NCI-H1417 treated with DMSO at 0.1 percent for 48 hours (cell line): ENCODE measurements around the gene RPN2.
"Not testable (repeated sequence)": the region's sequence is repeated elsewhere in the genome, so short reads cannot be mapped to it uniquely, and the experiment has no call there.

Experiments
- DNase-seq: peaks from one replicate; lab custom pipeline; 2025; lab: John Stamatoyannopoulos, UW

RPN2 gene

DNA sequence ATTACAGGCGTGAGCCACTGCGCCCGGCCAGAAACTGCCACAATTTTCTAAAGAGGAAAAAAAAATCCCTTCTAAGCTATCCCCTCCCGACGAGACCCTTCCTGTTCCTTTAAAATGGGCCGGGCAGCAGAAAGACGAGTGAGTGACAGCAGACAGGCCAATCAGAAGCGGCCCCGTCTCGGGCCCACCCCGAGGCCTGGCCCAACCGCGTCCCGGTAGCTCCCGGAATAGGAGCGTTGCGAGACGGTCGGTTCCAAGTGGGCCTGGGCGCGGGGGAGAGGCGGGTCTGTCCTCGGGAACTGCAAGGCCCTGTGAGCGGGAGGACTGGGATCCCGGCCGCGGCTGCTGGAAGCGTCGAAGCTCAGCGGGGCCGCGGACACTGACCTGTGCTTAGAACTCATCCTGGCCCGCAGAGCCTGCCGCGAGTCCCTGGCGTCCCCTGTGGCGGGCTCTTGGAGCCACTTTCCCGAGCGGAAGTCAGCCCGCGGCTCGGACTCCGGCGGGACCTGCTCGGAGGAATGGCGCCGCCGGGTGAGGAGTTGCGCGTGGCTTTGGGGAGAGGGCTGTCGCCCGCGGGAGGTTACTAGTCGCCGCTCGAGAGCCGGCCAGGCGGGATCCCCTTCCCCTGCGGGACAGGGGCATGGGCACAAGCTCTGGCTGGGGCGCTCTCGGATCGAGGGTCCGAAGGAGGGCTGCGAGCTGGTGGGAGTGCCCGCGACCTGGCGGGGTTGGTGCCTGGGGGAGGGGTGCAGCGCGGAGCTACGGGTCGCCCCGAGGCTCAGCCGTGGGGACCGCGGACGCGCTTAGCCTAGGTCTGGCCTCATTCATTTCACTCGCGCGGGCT lies at the start of gene RPN2, which contains the start of gene MROH8:
Gene RPN2 (plus strand): TSS at position 492 of the 844 bp plus-strand sequence. CDS start 27 bp downstream, at position 519.
Gene MROH8 (minus strand): TSS at position 710 of the 844 bp plus-strand sequence.
- DNase-seq = peak; percentile 92

DNA sequence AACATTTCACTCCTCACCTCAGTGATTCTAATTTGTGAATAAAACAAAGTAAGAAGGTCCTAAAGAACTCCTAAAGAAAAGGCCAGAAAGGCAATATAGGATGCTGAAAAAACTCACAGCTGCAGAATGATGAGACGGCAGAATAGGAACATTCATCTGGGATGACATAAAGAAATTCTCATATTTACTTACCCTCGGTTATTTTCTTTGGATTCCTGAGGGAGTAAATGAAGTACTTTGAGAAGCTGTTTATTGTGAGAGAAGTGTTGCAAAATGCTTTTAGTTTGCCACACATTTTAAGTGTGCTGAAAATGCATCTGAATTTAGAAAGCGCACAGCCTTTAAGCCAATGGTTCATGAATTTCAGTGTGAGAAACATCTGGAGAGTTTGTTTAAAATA lies 47.6 kb upstream of the RPN2 start:
- DNase-seq = no peak

- DNase-seq = no peak
Measured at GRCh38 chr20:37133952-37134351, 45.2 kb upstream of the RPN2 start.

DNA sequence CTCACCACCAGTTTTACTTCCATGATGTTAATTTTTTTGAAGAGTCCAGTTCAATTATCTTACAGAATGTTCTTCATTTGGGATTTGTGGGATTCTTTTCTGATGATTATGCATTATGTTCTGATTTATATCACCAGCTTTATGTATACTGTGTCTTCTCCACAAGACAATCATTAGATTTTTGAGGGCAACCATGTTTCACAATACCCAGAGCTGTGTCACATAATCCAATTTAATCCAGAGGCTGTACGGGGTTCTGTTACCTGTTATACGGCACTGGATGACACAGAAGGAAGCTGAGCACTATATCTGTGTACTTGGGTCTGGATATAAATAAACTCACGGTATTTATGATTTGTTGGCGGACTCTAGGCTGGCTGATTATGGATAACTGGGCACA lies 41.6 kb upstream of the RPN2 start:
- DNase-seq = no peak

DNA sequence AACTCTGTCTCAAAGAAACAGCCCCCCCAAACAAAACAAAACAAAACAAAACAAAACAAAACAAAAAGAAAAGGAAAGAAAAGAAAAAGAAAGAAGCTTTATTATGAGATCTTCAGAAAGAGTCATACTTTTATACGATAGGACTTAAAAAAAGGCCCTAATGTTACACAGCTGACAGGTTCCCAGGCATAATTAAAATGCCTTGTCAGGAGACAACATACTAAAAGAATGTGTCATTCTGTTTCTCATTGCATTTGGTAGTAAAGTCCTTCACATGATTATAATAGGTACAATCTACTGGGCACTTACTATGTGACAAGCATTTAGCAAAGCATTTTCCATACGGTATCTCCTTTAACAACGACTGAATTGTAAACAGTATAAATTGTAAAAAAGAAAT lies 36.4 kb upstream of the RPN2 start:
- no peak for DNase-seq

DNA sequence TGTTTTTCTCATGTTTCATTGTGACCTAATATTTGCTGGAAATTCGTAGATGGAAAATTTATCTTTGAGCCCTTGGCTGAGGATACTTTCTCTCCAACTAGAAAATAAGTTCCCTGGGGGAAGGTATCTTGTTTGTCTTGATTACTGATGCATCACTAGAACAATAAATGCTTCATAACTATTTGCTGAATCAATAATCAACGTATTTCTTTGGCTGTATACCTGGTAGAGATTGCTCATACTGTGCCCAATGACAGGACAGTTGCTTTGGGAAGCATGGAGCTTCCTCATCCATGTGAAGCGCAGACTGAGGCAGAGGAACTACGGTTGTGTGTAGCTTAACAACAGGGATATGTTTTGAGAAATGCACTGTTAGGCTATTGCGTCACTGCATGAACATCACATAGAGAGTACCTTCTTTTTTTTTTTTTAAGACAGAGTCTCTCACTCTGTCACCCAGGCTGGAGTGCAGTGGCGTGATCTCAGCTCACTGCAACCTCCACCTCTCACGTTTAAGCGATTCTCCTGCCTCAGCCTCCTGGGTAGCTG lies 34.2 kb upstream of the RPN2 start:
- no peak for DNase-seq

DNA sequence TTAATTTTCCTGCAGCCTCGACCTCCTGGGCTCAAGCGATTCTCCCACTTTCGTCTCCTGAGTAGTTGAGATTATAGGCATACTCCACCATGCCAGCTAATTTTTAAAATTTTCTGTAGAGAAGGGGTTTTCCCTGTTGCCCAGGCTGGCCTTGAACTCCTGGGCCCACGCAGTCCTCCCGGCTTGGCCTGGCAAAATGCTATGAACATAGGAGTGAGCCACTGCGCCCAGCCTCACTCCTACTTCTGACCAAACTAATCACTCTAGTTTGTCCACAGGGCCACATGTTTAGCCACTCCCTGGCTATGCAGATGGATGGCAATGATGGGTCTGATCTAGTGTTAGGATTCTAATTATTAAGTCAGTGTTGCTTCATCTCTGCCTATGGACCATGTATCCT lies 31.9 kb upstream of the RPN2 start:
- DNase-seq = no peak

- DNase-seq = not testable (repeated sequence)
Measured at GRCh38 chr20:37150864-37151263, 28.3 kb upstream of the RPN2 start.

DNA sequence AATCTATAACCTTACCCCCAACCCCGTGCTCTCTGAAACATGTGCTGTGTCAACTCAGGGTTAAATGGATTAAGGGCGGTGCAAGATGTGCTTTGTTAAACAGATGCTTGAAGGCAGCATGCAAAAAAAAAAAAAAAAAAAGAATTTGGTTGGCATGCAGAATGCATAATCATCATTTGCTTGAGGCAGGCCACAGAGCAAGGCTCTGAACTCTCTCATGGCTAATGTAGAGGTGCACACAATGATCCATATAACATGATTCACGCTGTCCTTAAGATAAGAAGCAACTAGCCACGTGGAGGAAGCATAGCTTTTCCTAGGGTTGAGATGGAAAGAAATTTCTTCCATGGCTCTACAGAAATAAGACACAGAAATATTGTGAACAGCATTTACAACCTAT lies 27.6 kb upstream of the RPN2 start:
- DNase-seq = no peak

DNA sequence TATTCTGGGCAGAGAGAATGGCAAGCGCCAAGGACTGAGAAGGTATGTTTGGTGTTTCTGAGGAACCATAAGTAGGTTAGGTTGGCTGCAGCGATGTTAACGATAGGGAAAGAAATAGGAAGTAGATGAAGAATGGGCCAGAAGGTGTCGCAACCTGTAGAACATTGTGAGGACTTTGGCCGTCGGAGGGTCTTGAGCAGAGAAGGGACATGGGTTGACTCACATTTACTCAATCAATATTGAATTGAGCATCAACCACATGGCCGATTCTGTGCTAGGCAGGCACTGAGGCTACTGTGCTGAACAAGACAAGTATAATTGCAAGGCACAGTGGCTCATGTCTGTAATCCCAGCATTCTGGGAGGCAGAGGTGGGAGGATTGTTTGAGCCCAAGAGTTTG lies 26.8 kb upstream of the RPN2 start:
- DNase-seq = no peak

DNA sequence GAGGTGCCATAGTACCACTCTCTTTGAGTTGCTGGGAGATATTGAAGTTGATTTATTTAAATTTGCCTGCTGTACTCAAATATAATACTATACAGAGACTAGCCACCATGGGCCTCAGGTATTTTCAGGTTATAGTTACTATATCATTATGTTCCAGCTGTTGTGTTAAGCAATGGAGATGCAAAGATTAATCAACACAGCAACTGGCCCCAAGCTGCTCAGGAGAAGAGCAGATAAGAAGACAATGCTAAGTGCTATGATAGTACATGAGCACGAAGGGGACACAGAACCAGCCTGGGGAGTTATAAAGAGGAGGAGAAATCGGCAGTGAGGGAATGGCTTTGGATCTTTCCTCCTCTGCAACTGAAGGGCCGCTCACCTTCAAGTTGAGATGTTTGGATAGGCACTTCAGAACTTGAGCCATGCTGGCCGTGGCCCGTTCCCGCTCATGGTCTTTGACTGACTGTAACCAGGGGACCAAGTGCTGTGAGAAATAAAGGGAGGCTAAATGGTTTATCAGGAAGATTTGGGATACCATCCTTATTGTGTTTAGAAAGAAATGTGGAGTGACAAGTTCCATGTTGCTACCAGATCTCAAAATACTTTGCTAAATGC lies 24.3 kb upstream of the RPN2 start:
- no peak for DNase-seq

DNA sequence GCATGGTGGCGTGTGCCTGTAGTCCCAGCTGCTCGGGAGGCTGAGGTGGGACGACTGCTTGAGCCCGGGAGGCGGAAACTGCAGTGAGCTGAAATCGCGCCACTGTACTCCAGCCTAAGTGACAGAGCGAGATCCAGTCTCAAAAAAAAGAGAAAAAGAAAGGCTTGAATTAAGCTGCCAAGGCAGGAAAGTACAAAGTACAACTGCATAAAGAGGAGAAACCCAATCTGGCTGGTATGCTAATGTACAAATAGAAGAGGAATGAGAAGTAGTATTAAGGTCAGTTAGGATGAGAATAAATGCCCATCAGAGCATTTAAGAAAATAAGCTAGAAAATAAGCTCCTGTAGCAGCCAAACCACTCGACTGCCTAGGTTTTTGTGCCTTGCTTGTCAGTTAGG lies 23.1 kb upstream of the RPN2 start:
- no peak for DNase-seq

- no peak for DNase-seq
Measured at GRCh38 chr20:37158248-37158647, 20.9 kb upstream of the RPN2 start.

- DNase-seq = no peak
Measured at GRCh38 chr20:37160683-37161082, 18.4 kb upstream of the RPN2 start.

DNA sequence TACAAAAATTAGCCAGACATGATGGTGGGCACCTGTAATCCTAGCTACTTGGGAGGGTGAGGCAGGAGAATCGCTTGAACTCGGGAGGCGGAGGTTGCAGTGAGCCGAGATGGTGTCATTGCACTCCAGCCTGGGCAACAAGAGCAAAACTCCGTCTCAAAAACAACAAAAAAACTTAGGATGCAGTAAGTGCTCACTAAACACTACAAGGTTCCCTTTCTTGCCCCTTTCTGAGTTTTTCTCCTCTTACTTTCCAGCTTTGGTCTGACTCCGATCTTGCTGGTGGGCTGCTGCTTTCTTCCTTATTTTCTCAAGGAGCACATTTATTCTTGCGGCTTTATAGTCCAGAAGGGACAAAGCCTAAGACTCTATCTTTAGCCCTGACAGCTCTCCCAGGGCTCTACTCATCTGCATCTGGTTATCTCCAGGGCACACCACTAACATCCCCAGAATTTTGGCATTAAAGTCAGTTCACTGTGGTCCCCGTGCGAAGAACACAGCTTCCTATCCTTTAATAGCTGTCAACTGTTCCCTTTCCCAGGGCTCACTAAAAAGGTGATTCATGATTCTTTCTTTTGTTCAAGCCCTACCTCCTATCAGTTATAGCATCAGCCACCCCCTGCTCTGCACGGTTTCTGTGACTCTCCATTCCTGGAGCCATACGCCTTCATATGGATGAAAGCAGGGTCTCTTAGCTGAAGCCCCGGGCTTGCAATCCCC lies 17.1 kb upstream of the RPN2 start:
- DNase-seq = no peak

DNA sequence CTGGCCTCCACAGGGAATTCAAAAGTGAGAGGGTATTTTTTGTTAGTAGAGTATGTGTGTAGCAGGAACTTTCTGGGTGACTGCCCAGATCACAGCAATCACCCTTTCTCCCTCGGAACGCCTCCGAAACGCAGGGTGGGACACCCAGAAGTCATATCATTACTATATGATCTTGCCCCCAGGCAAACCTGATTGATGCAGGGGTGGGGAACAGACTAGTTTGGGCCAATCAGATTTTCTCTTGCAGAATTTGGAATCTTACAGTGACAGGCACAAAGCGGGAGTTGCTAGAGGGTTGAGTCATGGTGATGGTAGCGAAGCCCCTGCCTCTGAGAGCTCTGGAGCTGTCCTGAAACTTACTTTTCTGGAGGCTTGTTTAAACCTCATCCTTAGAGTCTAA lies 16.5 kb upstream of the RPN2 start:
- DNase-seq = no peak

DNA sequence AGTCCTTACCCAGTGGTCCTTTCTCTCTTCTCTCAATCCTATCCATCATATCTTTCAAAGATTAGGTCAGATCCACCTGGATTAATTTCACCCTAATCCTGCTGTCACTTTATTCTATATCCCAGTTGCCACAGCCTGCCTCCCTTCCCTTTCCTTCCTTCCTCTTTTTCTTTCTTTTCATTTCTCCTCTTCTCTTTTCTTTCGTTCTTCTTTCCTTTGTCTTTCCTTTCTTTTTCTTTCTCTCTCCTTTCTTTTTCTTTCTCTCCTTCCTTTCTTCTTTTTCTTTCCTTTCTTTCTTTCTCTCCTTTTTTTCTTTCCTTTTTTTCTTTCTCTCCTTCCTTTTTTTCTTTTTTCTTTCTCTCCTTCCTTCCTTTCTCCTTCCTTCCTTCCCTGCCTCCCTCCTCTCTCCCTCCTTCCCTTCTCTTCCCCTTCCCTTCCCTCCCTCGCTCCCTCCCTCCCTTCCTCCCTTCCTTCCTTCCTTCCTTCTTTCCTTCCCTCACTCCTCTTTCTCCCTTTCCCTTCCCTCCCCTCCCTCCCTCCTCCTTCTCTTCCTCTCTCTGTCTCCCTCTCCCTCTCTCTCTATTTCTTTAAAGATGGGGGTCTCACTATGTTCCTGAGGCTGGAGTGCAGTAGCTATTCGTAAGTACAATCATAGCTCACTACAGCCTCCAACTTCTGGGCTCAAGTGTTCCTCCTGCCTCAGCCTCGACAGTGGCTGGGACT lies 15.1 kb upstream of the RPN2 start:
- DNase-seq = no peak

- no peak for DNase-seq
Measured at GRCh38 chr20:37165031-37165430, 14.1 kb upstream of the RPN2 start.

DNA sequence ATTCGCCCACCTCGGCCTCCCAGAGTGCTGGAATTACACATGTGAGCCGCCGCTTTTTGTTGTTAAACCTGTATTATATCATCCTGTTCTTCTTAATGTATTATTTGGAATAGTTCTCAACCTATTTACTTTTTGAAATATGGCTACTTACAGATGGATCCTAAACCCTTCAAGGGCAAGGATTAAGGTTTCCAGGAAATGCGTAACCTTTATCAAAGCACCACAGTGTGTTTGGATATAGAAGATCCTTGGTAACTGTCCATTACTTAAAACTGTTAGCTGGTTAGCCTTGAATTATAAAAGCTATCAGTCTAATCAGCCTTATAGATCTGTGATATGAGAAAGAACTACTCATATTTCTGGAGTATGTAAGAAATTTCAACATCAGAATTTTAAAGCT lies 12.3 kb upstream of the RPN2 start:
- no peak for DNase-seq

- no peak for DNase-seq
Measured at GRCh38 chr20:37172836-37173235, 6.3 kb upstream of the RPN2 start.

GRCh38 chr20:37179683-37180524 lies 774 bp downstream of the RPN2 start:
- no peak for DNase-seq
